SW480 (cell line): ENCODE results near the gene ASPRV1.

Experiments used
- DNase-seq: peaks from one replicate; pipeline ENCODE4 v3.0.0-alpha.2; 2016; ENCODE audit warnings: low spot score

ASPRV1 gene

GRCh38 chr2:69988086-69988635, 26.7 kb upstream of the ASPRV1 start:
- DNase-seq = no peak

- no peak for DNase-seq
These were observed 25.3 kb upstream of the ASPRV1 start for GRCh38 chr2:69986691-69987090.

GRCh38 chr2:69985688-69986087, 24.3 kb upstream of the ASPRV1 start:
- DNase-seq = no peak

GRCh38 chr2:69985216-69985615, 23.8 kb upstream of the ASPRV1 start:
- no peak for DNase-seq

GRCh38 chr2:69983392-69983966, 22.0 kb upstream of the ASPRV1 start:
- DNase-seq = no peak

- no peak for DNase-seq
These were observed 18.7 kb upstream of the ASPRV1 start for GRCh38 chr2:69979902-69980807.

GRCh38 chr2:69977906-69978482, 16.6 kb upstream of the ASPRV1 start:
- no peak for DNase-seq

- DNase-seq = no peak
These were observed 15.8 kb upstream of the ASPRV1 start for GRCh38 chr2:69977186-69977585.

- DNase-seq = peak; percentile 94
These were observed 14.5 kb upstream of the ASPRV1 start for GRCh38 chr2:69975853-69976462.

GRCh38 chr2:69975136-69975852, 13.9 kb upstream of the ASPRV1 start:
- DNase-seq = no peak

- peak; percentile 43 for DNase-seq
These were observed 11.9 kb upstream of the ASPRV1 start for GRCh38 chr2:69973335-69973735.

- DNase-seq = no peak
These were observed 11.4 kb upstream of the ASPRV1 start for GRCh38 chr2:69972822-69973221.

GRCh38 chr2:69969991-69970390, 8.6 kb upstream of the ASPRV1 start:
- no peak for DNase-seq

- no peak for DNase-seq
These were observed 7.9 kb upstream of the ASPRV1 start for GRCh38 chr2:69969126-69969983.

- no peak for DNase-seq
These were observed 7.2 kb upstream of the ASPRV1 start for GRCh38 chr2:69968609-69969008.

GRCh38 chr2:69966496-69966895, 5.1 kb upstream of the ASPRV1 start:
- DNase-seq = no peak

GRCh38 chr2:69965756-69966445, 4.5 kb upstream of the ASPRV1 start:
- no peak for DNase-seq

- peak; percentile 91 for DNase-seq
These were observed 3.0 kb upstream of the ASPRV1 start for GRCh38 chr2:69964353-69964841.

- peak; percentile 68 for DNase-seq
These were observed 1.7 kb upstream of the ASPRV1 start for GRCh38 chr2:69962986-69963730.
